Measurements from ENCODE around the gene PITRM1.

The PITRM1 gene

GRCh38 chr10:3100093-3100792 is 72.3 kb downstream of the PITRM1 start:
- no peak for DNase-seq

DNA sequence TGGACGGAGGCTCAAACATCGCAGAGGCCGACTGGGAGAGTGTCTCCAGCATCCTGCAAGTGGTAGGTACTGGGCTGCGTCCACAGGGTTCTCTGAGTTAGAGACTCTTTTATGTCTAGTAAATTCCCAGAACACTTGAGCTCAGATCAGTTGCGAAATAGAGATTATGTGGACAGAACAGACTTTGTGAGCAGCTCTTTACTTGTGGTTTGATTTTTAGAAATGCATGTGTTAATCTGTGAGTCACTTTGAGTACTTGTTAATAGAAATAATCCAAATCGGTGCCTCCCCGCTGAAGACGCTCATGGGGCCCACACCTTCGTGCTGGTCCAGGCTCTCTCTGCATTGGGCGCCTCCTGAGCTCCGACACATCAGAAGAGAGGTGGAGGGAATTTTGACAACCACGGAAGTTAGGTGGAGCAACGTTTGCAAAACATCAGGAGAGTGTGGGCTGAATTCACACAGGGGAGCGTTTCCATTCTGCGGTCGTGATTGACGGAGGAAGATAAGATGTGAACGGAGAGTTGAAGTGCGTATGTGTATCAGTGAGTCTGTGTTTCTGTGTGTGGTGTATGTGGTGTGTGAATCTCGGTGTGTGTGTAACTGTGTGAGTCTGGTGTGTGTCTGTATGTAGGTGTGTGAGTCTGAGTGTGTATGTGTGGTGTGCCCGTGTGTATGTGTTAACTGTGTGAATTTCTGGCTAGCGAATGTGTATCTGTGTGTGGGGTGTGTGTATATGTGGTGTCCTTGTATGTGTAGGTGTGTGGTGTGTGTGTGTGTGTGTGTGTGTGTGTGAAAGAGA is 73.1 kb downstream of the PITRM1 start:
- DNase-seq = no peak

DNA sequence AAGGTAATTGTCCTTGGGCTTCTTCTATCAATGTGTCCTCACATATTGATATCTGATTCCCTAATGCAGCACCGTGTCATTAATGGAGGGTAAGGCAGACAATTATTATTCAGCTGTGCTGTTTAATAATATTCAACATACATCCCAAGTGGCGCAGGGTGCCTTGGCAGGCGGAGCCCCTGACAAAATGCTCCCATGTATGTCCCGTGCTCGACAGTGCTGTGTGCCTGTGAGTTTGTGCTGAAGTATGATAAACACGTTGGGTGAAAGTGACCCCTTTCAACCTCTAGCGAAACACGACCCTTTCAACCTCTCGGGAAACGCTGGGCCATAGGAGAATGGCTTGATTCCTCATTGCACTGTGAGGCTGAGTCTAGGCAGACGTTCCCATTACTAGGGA is 73.9 kb downstream of the PITRM1 start:
- DNase-seq = no peak

- DNase-seq = no peak
These were observed 75.4 kb downstream of the PITRM1 start for GRCh38 chr10:3097160-3097559.

GRCh38 chr10:3096149-3096548 is 76.4 kb downstream of the PITRM1 start:
- DNase-seq = no peak

DNA sequence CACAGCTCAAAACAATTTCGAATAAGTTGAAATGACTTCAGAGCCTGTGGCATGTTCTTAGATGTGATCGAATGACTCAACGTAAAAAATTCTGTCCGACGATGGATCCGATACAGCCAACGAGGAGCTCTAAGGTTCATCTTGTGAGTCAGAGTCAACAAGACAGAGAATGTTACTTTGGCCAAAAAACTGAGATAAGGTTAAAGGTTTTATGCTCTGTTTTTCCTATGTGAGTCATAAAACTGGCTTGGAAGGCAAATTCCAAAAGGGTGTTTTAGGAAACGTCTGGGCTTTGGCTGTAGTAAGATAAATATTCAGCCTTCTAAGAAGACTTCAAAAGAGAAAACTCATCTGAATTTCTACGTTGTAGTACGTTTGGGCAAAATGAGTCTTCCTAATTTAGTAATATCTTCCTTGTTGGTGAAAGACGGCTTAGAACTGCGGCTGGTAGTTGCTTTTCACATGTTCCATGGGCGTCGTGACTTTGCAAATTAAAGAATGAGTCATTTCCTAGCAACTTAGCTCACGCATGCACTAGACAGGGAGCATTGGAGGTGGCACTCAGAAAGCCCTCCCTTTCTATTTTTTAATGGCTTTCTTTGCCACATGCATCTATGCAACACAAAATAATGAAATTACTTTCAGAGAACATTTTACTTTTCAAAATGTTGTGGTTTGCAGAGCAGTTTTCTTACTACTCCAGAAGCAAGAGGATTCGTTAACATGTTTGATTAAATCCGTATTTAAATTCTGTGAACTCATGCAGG is 77.0 kb downstream of the PITRM1 start:
- DNase-seq = peak; percentile 48

DNA sequence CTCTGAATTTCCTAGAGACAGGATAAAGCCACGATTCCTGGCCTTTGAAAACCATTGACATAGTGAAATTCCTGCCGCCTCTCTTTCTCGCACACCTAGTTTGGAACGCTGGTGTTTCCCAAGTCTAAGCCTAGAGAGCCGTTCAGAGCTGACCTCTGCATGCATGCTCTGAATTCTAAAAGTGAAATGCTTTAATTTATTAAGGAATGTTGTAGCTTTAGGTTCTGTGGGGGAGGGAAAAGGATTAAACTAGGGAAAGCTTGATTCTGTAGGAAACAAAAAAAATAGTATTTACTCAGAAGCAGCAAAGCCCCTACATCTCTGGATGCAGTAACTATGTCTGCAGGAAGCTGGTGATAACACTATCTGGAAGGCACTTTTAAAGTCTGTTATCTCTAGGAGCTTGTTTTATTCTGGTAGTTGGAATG is 78.0 kb downstream of the PITRM1 start:
- DNase-seq = no peak

GRCh38 chr10:3093996-3094395 is 78.6 kb downstream of the PITRM1 start:
- no peak for DNase-seq

DNA sequence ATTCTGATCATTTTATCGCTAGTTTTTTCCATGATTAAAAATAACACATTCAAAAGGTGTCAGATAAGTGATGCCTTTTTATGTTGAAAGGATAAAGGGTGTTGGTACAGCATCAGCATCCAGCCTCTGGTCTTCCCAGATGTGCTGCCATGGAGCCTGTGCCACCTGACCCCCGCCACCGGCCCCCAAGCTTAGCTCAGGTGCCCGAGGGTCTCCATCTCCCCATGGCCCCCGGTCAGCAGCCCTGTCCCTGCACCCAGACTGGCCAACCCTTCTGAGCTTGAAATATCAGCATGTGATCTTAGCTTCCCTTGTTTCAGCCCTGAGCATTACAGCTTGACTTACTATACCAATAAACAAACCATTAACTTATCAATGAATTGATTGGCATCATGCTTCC is 80.7 kb downstream of the PITRM1 start:
- DNase-seq = no peak

DNA sequence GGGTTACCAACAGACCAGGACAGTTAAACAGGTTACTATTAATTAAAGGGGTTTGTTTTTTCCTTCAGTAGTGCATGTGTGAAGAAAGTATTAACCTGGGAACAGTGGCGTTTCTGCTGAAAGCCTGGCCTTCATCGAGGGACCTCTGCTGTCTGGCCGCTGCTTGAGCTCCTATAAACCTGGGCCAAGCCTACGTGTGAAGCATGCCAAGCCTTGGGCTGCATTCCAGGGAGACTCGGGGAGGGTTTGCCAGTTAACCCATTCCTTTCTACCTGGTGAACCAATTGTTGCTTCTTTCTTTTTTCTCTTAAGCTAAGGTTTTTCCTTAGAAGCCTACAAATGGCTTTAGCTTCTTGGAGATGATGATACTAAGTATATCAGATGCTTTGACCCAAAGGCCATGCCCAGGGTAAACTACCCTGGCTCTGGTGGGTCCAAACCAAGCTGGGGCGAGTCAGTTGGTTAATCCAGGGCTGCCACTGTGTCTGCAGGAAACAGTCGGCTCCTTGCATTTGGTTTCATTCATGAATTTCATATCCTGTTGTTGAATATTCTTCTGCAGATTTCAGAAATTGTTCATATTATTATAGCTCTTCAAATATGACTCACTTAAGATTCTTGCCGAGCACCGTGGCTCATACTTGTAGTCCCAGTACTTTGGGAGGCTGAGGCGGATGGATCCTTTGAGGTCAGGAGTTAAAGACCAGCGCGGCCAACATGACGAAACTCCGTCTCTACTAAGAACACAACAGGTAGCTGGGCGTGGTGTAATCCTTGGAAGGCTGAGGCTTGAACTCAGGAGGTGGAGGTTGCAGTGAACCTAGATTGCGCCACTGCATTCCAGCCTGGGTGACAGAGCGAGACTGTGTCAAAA is 81.4 kb downstream of the PITRM1 start:
- DNase-seq = no peak

DNA sequence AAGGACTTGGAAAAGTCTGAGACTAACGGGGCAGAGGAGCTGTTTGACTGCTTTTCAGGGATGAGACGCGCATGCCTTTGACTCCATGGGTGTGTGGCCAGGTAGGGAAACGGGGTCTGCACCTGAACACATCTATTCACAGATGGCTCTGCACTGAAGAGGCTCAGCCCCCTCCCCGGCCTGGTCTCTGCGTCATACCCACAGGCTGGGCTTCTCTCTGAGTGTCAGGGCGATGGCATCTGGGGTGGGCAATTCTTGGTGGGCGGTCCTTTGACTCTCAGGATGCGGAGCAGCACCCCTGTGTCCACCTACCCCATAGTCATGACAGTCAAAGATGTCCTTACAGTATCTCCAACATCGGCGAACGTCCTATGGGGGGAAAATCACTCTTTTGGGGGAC is 82.2 kb downstream of the PITRM1 start:
- no peak for DNase-seq

Measured in CD4-positive, alpha-beta T cell treated with Interleukin-10 for 1 hour (primary cell).